Upper lobe of right lung (tissue), 1 donor: ENCODE data around the gene OR5H1. TPM values are rescaled to one million over a fixed set of nuclear protein-coding genes. Genes with fewer than 3 reads are reported as not detected.

Source experiments
- ATAC-seq: fragments of 200-7000 bp; cut with Tn5 transposase; one replicate; pipeline ENCODE4 v1.9.1; 2020; ENCODE audit warnings: mild to moderate bottlenecking, moderate library complexity
- DNase-seq: peaks from one replicate; pipeline ENCODE4 v3.0.0-alpha.2; 2020
- H3K27ac ChIP-seq: fragments of 200-600 bp; one replicate; pipeline ENCODE4 v1.8.0; 2022
- H3K27me3 ChIP-seq: fragments of 200-600 bp; one replicate; pipeline ENCODE4 v1.8.0; 2022; ENCODE audit warnings: mild to moderate bottlenecking
- H3K36me3 ChIP-seq: fragments of 200-600 bp; one replicate; pipeline ENCODE4 v1.8.0; 2022
- H3K4me1 ChIP-seq: fragments of 200-600 bp; one replicate; pipeline ENCODE4 v1.8.0; 2022
- H3K4me3 ChIP-seq: fragments of 200-600 bp; one replicate; pipeline ENCODE4 v1.8.0; 2022; ENCODE audit warnings: mild to moderate bottlenecking
- H3K9me3 ChIP-seq: fragments of 200-600 bp; one replicate; pipeline ENCODE4 v1.8.0; 2022
- CTCF ChIP-seq: fragments of 200-600 bp; IDR thresholded peaks from one replicate; pipeline ENCODE4 v1.8.0; 2022; ENCODE audit warnings: antibody characterized with exemption
- intact Hi-C: fragments of 100-400 bp; cut with DNase I; formaldehyde crosslinking; loops from one replicate; pipeline ENCODE4 v1.11.0; 2022
- total RNA-seq: library from RNA; stranded (reverse); fragmentation: NEBNext Ultra II Directional; extraction: Animal tissue kit (Norgen Biotek cat#: 25700); gene quantifications from one replicate; pipeline ENCODE4 v1.2.1, GENCODE V29; 2021
- donor health status: DM: no; HTN: yes; CAD: no; lungs with severe emphysema.

Gene OR5H1
- total RNA-seq, 1 donor from 2014 or later: not detected

GRCh38 chr3:98171071-98171470 is 40.5 kb downstream of the OR5H1 start:
- H3K36me3 ChIP-seq: no peaks in the 10 kb centered on the region
- no peaks in the 10 kb centered on the region for H3K27me3 ChIP-seq
- H3K4me1 ChIP-seq: no peaks in the 10 kb centered on the region
- intact Hi-C loops: no loop called here
- no peak for TF ChIP-seq CTCF
- H3K9me3 ChIP-seq: no peaks in the 10 kb centered on the region
- no peak for DNase-seq
- no peak overlapping the region for H3K4me3 ChIP-seq
- no peak for ATAC-seq
- H3K27ac ChIP-seq: no peak overlapping the region

GRCh38 chr3:98172621-98173020 is 42.1 kb downstream of the OR5H1 start:
- no peaks in the 10 kb centered on the region for H3K27me3 ChIP-seq
- no peak overlapping the region for H3K4me3 ChIP-seq
- DNase-seq: no peak
- ATAC-seq: no peak
- intact Hi-C loops: no loop called here
- H3K9me3 ChIP-seq: no peaks in the 10 kb centered on the region
- H3K4me1 ChIP-seq: no peaks in the 10 kb centered on the region
- no peak for TF ChIP-seq CTCF
- H3K36me3 ChIP-seq: no peaks in the 10 kb centered on the region
- H3K27ac ChIP-seq: no peak overlapping the region

GRCh38 chr3:98180319-98180890 is 49.9 kb downstream of the OR5H1 start:
- Histone ChIP-seq H3K4me1 (no peaks in the 10 kb centered on the region), H3K4me3 (no peak overlapping the region), H3K27ac (no peak overlapping the region), H3K27me3 (no peaks in the 10 kb centered on the region), H3K36me3 (no peaks in the 10 kb centered on the region), H3K9me3 (no peaks in the 10 kb centered on the region)
- DNase-seq (no peak), ATAC-seq (peak; percentile 26)
- no peak for TF ChIP-seq CTCF
- intact Hi-C loops: no loop called here

GRCh38 chr3:98182196-98182595 is 51.7 kb downstream of the OR5H1 start:
- no peak overlapping the region for H3K4me3 ChIP-seq
- no peaks in the 10 kb centered on the region for H3K36me3 ChIP-seq
- no peaks in the 10 kb centered on the region for H3K4me1 ChIP-seq
- DNase-seq (no peak), ATAC-seq (no peak)
- TF ChIP-seq CTCF: no peak
- no peaks in the 10 kb centered on the region for H3K27me3 ChIP-seq
- no peaks in the 10 kb centered on the region for H3K9me3 ChIP-seq
- intact Hi-C loops: no loop called here
- no peak overlapping the region for H3K27ac ChIP-seq

GRCh38 chr3:98185180-98185579 is 54.7 kb downstream of the OR5H1 start:
- TF ChIP-seq CTCF: no peak
- Histone ChIP-seq H3K4me3 (no peak overlapping the region), H3K36me3 (no peaks in the 10 kb centered on the region), H3K4me1 (no peaks in the 10 kb centered on the region), H3K9me3 (no peaks in the 10 kb centered on the region), H3K27ac (no peak overlapping the region), H3K27me3 (no peaks in the 10 kb centered on the region)
- ATAC-seq: peak; percentile 56
- intact Hi-C loops: no loop called here
- DNase-seq: no peak

Other genes with a start within 250 kb of the OR5H1 start
- gene RIOX2, start 158.3 kb upstream of the OR5H1 start, total RNA-seq: 20.5 TPM
- not detected for gene GABRR3, start 95.4 kb upstream of the OR5H1 start, total RNA-seq
- gene OR5AC2, start 43.5 kb upstream of the OR5H1 start, total RNA-seq: not detected
- gene OR5H14, start 16.8 kb downstream of the OR5H1 start, total RNA-seq: not detected
- gene OR5H15, start 36.0 kb downstream of the OR5H1 start, total RNA-seq: not detected
- gene OR5H6, start 133.5 kb downstream of the OR5H1 start, total RNA-seq: not detected
- not detected for gene OR5H2, start 151.8 kb downstream of the OR5H1 start, total RNA-seq
- not detected for gene OR5K4, start 223.1 kb downstream of the OR5H1 start, total RNA-seq